ENCODE measurements around the gene ADGRA1. TPM values are rescaled to one million over a fixed set of nuclear protein-coding genes. Genes with fewer than 3 reads are reported as not detected.

ADGRA1 gene
- total and polyA plus RNA-seq, 7 donors = 0.05 to 0.84 (median 0.08) TPM; not detected in 2

DNA sequence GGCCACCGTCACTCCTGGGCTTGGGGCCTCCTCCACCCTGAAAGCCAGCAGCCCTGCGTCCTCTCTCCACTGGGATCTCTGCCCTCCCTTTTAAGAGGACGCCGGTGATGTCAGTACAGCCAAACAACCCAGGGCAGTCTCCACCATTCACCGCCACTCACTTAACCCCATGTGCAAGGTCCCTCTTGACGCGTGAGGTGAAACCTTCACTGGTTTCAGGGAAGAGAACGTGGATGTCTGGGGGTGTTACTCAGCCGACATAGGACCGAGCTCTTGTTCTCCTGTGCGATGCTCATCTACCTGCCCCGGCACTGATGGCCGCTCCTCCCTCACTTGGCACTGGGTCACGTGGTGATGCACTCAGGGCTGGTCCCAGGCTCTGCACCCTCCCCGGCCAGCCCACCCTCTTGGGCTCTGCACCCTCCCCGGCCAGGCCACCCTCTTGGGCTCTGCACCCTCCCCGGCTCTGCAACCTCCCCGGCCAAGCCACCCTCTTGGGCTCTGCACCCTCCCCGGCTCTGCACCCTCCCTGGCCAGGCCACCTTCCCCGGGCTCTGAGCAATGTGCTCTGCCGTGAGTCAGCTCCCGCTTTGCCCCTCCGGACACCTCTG lies 36.1 kb downstream of the ADGRA1 start:
- Histone ChIP-seq H3K27ac (no peak overlapping the region), H3K4me1 (no peaks in the 10 kb centered on the region), H3K4me3 (no peak overlapping the region), H3K36me3 (ENCODE audit: insufficient read depth in 1 of 2, low read depth in 1 of 2) (no peaks in the 10 kb centered on the region), H3K27me3 (ENCODE audit: insufficient read depth in 3 of 3, low read length in 2 of 3) (peaks cover 0 to 3% (median 2%) of the 10 kb centered on the region in 3 donors), H3K9me3 (no peaks in the 10 kb centered on the region)
- ATAC-seq = peak in 1 of 4 donors; percentile 25
- peak; percentile 7 to 45 for DNase-seq
- TF ChIP-seq, protein P1, sequence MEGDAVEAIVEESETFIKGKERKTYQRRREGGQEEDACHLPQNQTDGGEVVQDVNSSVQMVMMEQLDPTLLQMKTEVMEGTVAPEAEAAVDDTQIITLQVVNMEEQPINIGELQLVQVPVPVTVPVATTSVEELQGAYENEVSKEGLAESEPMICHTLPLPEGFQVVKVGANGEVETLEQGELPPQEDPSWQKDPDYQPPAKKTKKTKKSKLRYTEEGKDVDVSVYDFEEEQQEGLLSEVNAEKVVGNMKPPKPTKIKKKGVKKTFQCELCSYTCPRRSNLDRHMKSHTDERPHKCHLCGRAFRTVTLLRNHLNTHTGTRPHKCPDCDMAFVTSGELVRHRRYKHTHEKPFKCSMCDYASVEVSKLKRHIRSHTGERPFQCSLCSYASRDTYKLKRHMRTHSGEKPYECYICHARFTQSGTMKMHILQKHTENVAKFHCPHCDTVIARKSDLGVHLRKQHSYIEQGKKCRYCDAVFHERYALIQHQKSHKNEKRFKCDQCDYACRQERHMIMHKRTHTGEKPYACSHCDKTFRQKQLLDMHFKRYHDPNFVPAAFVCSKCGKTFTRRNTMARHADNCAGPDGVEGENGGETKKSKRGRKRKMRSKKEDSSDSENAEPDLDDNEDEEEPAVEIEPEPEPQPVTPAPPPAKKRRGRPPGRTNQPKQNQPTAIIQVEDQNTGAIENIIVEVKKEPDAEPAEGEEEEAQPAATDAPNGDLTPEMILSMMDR (IDR thresholded peaks at IDR 0.05) = no peak
- 78 to 81% (median 78%) methylated on average over 23 of the region's 23 CpGs for WGBS, 3 donors
- intact Hi-C loops (cut with DNase I) = loop anchor here (1.0 to 10.0 kb wide), 3 partner anchors 184 to 469 kb away; no protein-coding TSS in a partner anchor

DNA sequence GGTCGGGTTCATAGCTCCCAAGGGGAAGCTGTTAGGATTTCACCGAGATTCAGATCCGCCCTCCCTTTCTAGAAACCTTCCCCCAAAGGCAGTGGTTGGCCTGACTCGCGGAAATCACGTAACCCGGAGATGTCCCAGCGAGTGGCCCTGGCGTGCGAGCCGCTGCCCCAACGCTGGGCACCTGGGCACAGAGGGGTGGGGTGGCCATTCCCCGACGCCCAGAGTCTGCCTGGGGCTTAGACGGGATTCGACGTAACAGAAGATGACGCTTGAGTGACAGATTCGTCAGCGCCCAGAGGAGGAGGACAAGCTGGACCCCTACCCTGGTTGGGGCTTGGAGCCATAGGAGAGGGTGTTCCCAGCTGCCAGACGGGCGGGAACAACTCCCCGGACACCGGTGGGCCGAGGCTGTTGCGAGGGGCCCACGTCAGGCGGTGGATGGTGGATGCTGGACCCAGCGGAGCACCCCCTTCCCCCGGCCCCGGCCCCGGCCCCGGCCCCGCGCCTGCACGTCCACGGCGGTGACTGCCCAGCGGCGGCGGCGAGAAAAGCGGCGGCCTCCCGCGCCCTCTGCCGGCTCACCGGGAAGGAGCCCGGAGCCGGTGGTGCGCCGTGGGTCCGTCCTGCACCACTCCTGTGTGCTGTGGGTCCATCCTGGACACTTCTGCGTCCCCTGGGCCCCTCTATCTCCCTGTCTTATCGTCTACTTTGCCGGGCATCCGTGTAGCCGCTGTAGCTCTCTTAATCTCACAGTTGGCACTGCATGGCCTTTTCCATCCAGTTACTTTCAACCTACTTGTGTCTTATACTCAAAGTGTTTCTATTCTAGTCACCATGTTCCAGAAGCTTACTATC lies 36.9 kb downstream of the ADGRA1 start:
- Histone ChIP-seq H3K4me1 (no peaks in the 10 kb centered on the region), H3K36me3 (ENCODE audit: insufficient read depth in 1 of 2, low read depth in 1 of 2) (no peaks in the 10 kb centered on the region), H3K4me3 (no peak overlapping the region), H3K27ac (no peak overlapping the region), H3K9me3 (no peaks in the 10 kb centered on the region), H3K27me3 (ENCODE audit: insufficient read depth in 3 of 3, low read length in 2 of 3) (peaks cover 0 to 3% (median 2%) of the 10 kb centered on the region in 3 donors)
- peak; percentile 83 to 96 (median 92) for ATAC-seq
- intact Hi-C loops (cut with DNase I) = loop anchor here (1.0 to 10.0 kb wide), 2 partner anchors 184 to 470 kb away; no protein-coding TSS in a partner anchor
- TF ChIP-seq, protein P1 (IDR thresholded peaks at IDR 0.05) = peak; percentile 85
- WGBS, 3 donors = 29 to 39% (median 33%) methylated on average over 41 to 58 of the region's 58 CpGs
- DNase-seq = peak; percentile 27 to 72

DNA sequence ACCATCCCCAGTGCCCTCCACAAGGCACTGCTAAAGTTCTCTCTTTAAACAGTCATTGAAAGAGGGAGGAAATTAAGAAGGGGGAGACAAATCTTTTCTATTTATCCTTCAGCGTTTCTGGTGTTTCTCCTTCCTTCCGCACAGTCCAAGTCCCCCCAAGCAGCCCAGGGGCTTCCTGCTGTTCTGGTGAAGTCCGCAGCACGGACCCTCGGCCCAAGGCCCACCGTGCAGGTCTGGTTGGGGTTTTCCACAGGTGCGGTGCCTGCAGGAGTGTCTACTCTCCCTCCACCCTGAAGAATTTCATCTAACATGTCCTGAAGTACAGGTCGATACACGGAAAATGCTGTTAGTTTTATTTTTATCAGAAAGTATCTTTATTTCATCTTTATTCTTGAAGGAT lies 38.2 kb downstream of the ADGRA1 start:
- no peak for DNase-seq
- TF ChIP-seq, protein P1 (IDR thresholded peaks at IDR 0.05) = no peak
- Histone ChIP-seq H3K27ac (no peak overlapping the region), H3K9me3 (no peaks in the 10 kb centered on the region), H3K4me3 (no peak overlapping the region), H3K4me1 (no peaks in the 10 kb centered on the region), H3K36me3 (ENCODE audit: insufficient read depth in 1 of 2, low read depth in 1 of 2) (no peaks in the 10 kb centered on the region), H3K27me3 (ENCODE audit: insufficient read depth in 3 of 3, low read length in 2 of 3) (peaks cover 0 to 3% (median 2%) of the 10 kb centered on the region in 3 donors)
- WGBS, 3 donors = 86 to 92% (median 91%) methylated on average over 9 of the region's 9 CpGs
- intact Hi-C loops (cut with DNase I) = loop anchor here in 1 of 2 donors (10.0 kb wide), 1 partner anchor 471 kb away; no protein-coding TSS in a partner anchor
- ATAC-seq = no peak

DNA sequence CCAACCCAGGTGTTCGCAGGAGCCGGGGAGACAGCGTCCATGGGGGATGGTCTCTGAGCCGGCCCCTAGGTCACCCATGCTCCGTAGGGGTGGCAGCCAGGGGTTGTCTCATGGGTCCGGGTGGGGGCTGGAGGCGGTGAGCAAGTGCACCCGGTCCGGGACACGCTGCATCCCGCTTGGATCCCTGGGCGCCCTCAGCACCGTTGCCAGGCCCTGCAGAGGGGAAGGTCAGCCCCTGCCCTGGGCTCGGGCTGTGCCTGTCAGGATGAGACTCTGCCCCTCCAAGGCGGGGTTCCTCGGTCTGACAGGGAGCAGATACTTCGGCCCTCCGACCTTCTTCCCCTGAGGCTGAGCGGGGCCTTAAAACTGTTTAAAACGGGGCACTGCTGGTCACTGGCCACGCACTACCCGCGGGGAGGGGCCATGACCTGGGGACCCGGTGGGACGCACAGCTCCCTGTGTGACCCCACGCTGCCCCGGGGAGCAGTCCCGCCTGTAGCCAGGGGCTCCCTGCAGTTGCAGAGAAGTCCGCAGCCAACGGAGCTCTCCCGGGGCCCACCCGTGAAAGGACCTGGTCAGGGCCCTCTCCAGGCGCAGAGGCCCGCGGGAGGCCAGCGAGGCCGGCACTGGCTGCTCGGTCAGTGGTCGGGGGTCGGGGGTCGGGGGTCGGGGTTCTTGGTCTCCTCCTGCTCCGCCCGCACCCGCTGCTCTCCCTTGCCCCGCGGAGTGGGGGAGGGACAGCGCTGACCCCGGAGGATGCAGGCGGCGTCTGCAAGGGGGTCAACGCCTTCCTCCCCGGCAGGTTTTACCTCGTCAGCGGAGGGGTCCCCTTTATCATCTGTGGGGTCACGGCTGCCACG lies 38.9 kb downstream of the ADGRA1 start:
- intact Hi-C loops (cut with DNase I) = loop anchor here in 1 of 2 donors (10.0 kb wide), 1 partner anchor 472 kb away; no protein-coding TSS in a partner anchor
- TF ChIP-seq, protein P1 (IDR thresholded peaks at IDR 0.05) = no peak
- DNase-seq = peak; percentile 12 to 49
- no peak for ATAC-seq
- H3K27me3 ChIP-seq (ENCODE audit: insufficient read depth in 3 of 3, low read length in 2 of 3) = peaks cover 0 to 3% (median 2%) of the 10 kb centered on the region in 3 donors
- no peaks in the 10 kb centered on the region for H3K9me3 ChIP-seq
- H3K4me1 ChIP-seq = no peaks in the 10 kb centered on the region
- H3K36me3 ChIP-seq (ENCODE audit: insufficient read depth in 1 of 2, low read depth in 1 of 2) = no peaks in the 10 kb centered on the region
- WGBS, 3 donors = 89 to 92% (median 91%) methylated on average over 39 to 57 of the region's 57 CpGs
- H3K4me3 ChIP-seq = no peak overlapping the region
- H3K27ac ChIP-seq = no peak overlapping the region

Measured in psoas muscle (tissue), 8 donors.